AG09319 (cell line): ENCODE data around the gene CBY2.
"Not testable (repeated sequence)": the region's sequence is repeated elsewhere in the genome, so short reads cannot be mapped to it uniquely, and the experiment has no call there.

Source experiments
- DNase-seq: peaks from one replicate; pipeline ENCODE4 v3.0.0-alpha.2; 2010; ENCODE audit warnings: low read depth; ENCODE audit errors: extremely low read depth
- CTCF ChIP-seq: IDR thresholded peaks from 2 replicates; pipeline ENCODE4 v1.5.1; 2011; ENCODE audit warnings: low read depth, mild to moderate bottlenecking, inconsistent platforms, low read length, moderate library complexity

CBY2 gene

GRCh38 chr13:45702088-45702487, at the start of gene CBY2:
TSS of gene CBY2 (plus strand) at chr13:45702320. CDS start at chr13:45702391, 71 bp downstream.
- DNase-seq: no peak
- no peak for TF ChIP-seq CTCF

- DNase-seq: no peak
- no peak for TF ChIP-seq CTCF
These were observed 47.3 kb upstream of the CBY2 start for GRCh38 chr13:45654633-45655349.

GRCh38 chr13:45658586-45659235, 43.4 kb upstream of the CBY2 start:
- peak; percentile 12 for DNase-seq
- TF ChIP-seq CTCF: no peak

- no peak for TF ChIP-seq CTCF
- DNase-seq: no peak
These were observed 42.6 kb upstream of the CBY2 start for GRCh38 chr13:45659536-45659935.

- not testable (repeated sequence) for DNase-seq
These were observed 41.7 kb upstream of the CBY2 start for GRCh38 chr13:45660458-45660857.

GRCh38 chr13:45662162-45662561, 40.0 kb upstream of the CBY2 start:
- DNase-seq: no peak
- no peak for TF ChIP-seq CTCF

GRCh38 chr13:45662903-45663302, 39.2 kb upstream of the CBY2 start:
- not testable (repeated sequence) for DNase-seq

- DNase-seq: not testable (repeated sequence)
These were observed 32.5 kb upstream of the CBY2 start for GRCh38 chr13:45669626-45670025.
